RWPE2 (cell line): Measurements from ENCODE around the gene BBIP1.
A peak's percentile ranks its signal among the peaks of the same experiment; 100 is the strongest.

Source experiments
- ATAC-seq: fragments of 200-7000 bp; cut with Tn5 transposase; 3 replicates; pipeline ENCODE4 v1.9.1; 2021; ENCODE audit warnings: low read depth
- DNase-seq: peaks from one replicate; pipeline ENCODE4 v3.0.0-alpha.2; 2020; ENCODE audit warnings: low spot score
- H3K27ac ChIP-seq: fragments of 450-650 bp; 2 replicates; pipeline ENCODE4 v1.5.1; 2017; ENCODE audit warnings: mild to moderate bottlenecking; ENCODE audit not compliant: poor library complexity, severe bottlenecking
- H3K27me3 ChIP-seq: fragments of 250-450 bp; sonication (Bioruptor Pico); 2 replicates; pipeline ENCODE4 v1.5.1; 2021; ENCODE audit warnings: mild to moderate bottlenecking, moderate library complexity; ENCODE audit not compliant: insufficient read depth, poor library complexity, severe bottlenecking
- H3K36me3 ChIP-seq: fragments of 250-450 bp; sonication (Bioruptor Pico); 2 replicates; pipeline ENCODE4 v1.5.1; 2020; ENCODE audit warnings: low read depth, mild to moderate bottlenecking, moderate library complexity
- H3K4me1 ChIP-seq: fragments of 250-450 bp; sonication (Bioruptor Pico); 2 replicates; pipeline ENCODE4 v1.5.1; 2021; ENCODE audit warnings: mild to moderate bottlenecking, moderate library complexity; ENCODE audit not compliant: insufficient read depth, poor library complexity, severe bottlenecking
- H3K4me3 ChIP-seq: fragments of 250-450 bp; sonication (Bioruptor Pico); 2 replicates; pipeline ENCODE4 v1.5.1; 2021; ENCODE audit warnings: mild to moderate bottlenecking, moderate library complexity; ENCODE audit not compliant: severe bottlenecking
- H3K9me3 ChIP-seq: fragments of 250-450 bp; sonication (Bioruptor Pico); 2 replicates; pipeline ENCODE4 v1.5.1; 2021; ENCODE audit warnings: mild to moderate bottlenecking, moderate library complexity; ENCODE audit not compliant: severe bottlenecking
- CTCF ChIP-seq: fragments of 450-650 bp; IDR thresholded peaks from one replicate; pipeline ENCODE4 v1.5.1; 2017; ENCODE audit warnings: mild to moderate bottlenecking, moderate library complexity; ENCODE audit not compliant: poor library complexity, severe bottlenecking

BBIP1 gene

DNA sequence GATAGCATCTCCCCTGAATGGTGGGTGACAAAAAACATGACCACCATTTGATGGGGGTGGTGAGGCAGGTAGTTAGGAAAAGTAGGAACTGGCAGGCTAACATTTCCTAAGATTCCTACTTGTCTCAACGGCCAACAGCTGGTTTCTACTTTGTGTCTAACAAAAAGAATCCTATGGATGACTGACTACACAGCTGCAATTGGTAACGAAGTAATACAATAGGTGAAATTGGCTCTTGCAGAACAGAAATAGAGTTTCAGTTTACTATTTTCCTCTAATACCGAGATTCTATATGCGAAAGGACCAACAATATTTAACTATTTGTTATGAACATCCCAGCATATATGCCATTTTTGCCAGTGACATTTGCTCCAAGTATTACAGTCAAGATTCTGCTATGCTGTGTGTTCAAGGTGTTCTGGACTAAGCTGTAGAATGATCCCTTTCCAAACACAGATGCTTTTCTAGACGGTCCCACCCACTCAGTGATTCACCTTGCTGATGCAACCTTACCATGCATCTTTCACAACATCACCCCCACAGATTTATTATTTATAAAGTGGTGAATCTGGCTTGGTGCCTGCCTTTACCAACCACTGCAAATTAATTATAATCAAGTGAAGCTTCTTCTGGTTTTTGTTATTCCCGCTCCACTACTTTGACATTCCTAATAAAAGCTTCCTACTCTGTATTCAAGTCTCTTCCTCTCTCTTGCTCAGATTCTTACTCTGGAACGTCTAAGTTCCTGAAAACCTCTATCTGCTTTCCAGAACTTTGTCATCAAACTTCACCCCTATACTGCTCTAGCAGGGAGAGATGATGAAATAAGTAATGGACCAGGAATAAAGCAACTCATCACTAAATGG is 16.8 kb downstream of the BBIP1 start:
- no peaks in the 10 kb centered on the region for H3K9me3 ChIP-seq
- peaks cover 28% of the 10 kb centered on the region for H3K4me1 ChIP-seq
- no peak overlapping the region for H3K4me3 ChIP-seq
- peak overlapping the region; percentile 66 for H3K27ac ChIP-seq
- H3K27me3 ChIP-seq: no peaks in the 10 kb centered on the region
- DNase-seq (no peak), ATAC-seq (peak; percentile 92)
- H3K36me3 ChIP-seq: peaks cover 48% of the 10 kb centered on the region
- no peak for TF ChIP-seq CTCF

GRCh38 chr10:110900983-110901382 is 18.0 kb downstream of the BBIP1 start:
- Histone ChIP-seq H3K4me1 (peaks cover 28% of the 10 kb centered on the region), H3K9me3 (no peaks in the 10 kb centered on the region), H3K4me3 (no peak overlapping the region), H3K27me3 (no peaks in the 10 kb centered on the region), H3K27ac (peak overlapping the region; percentile 66), H3K36me3 (peaks cover 60% of the 10 kb centered on the region)
- no peak for ATAC-seq
- DNase-seq: no peak
- TF ChIP-seq CTCF: no peak

GRCh38 chr10:110898391-110898790 is 20.6 kb downstream of the BBIP1 start:
- no peak for TF ChIP-seq CTCF
- peak; percentile 35; the same call in 1 of the 3 replicates for ATAC-seq
- Histone ChIP-seq H3K36me3 (peaks cover 79% of the 10 kb centered on the region), H3K27ac (peak overlapping the region; percentile 35), H3K9me3 (no peaks in the 10 kb centered on the region), H3K27me3 (no peaks in the 10 kb centered on the region), H3K4me1 (peaks cover 28% of the 10 kb centered on the region), H3K4me3 (no peak overlapping the region)
- DNase-seq: no peak

- ATAC-seq: no peak
- H3K36me3 ChIP-seq: peaks cover 90% of the 10 kb centered on the region
- no peak overlapping the region for H3K27ac ChIP-seq
- peaks cover 16% of the 10 kb centered on the region for H3K4me1 ChIP-seq
- H3K9me3 ChIP-seq: no peaks in the 10 kb centered on the region
- H3K4me3 ChIP-seq: no peak overlapping the region
- DNase-seq: no peak
- TF ChIP-seq CTCF: no peak
- no peaks in the 10 kb centered on the region for H3K27me3 ChIP-seq
Observed at GRCh38 chr10:110897184-110897583, 21.8 kb downstream of the BBIP1 start.
